Upper lobe of left lung (tissue), 4 donors: ENCODE data around the gene MORC1.

Source experiments
- CTCF ChIP-seq, 6 experiments: fragments of 450-650 bp in 4 of 6; fragments of 200-600 bp in 2 of 6; sonication (generic) in 2 of 6; IDR thresholded peaks; one replicate each; pipeline ENCODE4 v1.5.1; 2016 to 2019; ENCODE audit warnings: antibody characterized with exemption in 6 of 6
- POLR2A ChIP-seq, 4 donors: fragments of 450-650 bp; IDR thresholded peaks; one replicate each; pipeline ENCODE4 v1.5.1; 2016 to 2017; ENCODE audit warnings: antibody characterized with exemption in 4 of 4, mild to moderate bottlenecking in 2 of 4
- POLR2AphosphoS5 ChIP-seq, 2 donors: sonication (generic); formaldehyde crosslinking; IDR thresholded peaks; one replicate each; pipeline ENCODE4 v1.5.1; 2017; ENCODE audit warnings: antibody characterized with exemption in 2 of 2

- TF ChIP-seq POLR2AphosphoS5 (IDR thresholded peaks at IDR 0.05) (no peak), CTCF (IDR thresholded peaks at IDR 0.05) (no peak), POLR2A (IDR thresholded peaks at IDR 0.05) (no peak)
Observed at GRCh38 chr3:109117939-109118338, at the start of gene MORC1.
